GM12801 (cell line): ENCODE data around the gene BAG3.

Experiments
- CTCF ChIP-seq: IDR thresholded peaks from one replicate; pipeline ENCODE4 v1.5.1; 2011; ENCODE audit warnings: control low read depth; ENCODE audit not compliant: insufficient read length; ENCODE audit errors: extremely low read depth

BAG3 gene

DNA sequence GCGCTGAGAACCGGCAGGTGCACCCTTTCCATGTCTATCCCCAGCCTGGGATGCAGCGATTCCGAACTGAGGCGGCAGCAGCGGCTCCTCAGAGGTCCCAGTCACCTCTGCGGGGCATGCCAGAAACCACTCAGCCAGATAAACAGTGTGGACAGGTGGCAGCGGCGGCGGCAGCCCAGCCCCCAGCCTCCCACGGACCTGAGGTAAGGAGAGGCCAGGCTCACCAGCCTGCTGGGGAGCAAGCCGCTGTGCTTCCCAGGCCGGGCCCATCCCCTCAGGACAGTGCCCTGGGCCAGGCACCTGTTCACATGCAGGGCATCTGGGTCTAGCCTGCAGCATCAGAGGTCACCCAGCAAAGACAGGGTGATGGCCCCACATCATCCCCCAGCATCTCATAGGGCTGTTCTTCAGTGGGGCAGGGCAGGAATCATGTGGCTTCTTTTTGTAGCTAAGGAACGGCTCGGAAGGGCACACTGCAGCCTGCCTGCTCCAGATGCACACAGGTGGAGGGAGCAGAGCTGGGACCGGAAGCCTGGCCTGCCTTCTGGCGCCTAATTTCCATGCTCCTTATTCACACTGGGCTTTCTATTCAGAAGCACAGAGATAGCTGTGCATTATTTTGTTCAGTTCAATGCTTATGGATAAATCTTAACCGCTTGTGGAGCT is 18.9 kb downstream of the BAG3 start:
- TF ChIP-seq CTCF = no peak

DNA sequence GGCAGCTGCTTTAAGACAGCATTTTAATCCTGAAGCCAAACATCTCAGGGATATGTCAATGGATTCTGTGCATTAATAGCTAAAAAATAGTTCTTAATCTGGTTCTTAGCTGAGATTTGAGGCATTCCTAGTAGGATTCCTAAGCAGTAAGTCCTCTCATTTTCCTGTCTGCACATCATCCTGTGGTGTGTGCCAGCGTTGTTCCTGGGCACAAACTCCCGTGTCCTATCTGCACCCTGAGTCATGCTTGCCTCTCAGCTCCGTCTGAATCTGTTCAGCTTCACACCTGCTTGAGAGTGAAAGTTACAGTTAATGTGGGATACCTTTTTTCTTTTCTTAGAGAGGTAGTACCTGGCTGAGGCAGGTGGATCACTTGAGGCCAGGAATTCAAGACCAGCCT is 19.5 kb downstream of the BAG3 start:
- no peak for TF ChIP-seq CTCF

GRCh38 chr10:119671381-119671780 is 20.2 kb downstream of the BAG3 start:
- TF ChIP-seq CTCF = no peak

DNA sequence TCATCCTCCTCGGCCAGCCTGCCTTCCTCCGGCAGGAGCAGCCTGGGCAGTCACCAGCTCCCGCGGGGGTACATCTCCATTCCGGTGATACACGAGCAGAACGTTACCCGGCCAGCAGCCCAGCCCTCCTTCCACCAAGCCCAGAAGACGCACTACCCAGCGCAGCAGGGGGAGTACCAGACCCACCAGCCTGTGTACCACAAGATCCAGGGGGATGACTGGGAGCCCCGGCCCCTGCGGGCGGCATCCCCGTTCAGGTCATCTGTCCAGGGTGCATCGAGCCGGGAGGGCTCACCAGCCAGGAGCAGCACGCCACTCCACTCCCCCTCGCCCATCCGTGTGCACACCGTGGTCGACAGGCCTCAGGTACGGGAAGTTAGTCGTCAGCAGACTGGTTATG is 21.1 kb downstream of the BAG3 start:
- no peak for TF ChIP-seq CTCF

DNA sequence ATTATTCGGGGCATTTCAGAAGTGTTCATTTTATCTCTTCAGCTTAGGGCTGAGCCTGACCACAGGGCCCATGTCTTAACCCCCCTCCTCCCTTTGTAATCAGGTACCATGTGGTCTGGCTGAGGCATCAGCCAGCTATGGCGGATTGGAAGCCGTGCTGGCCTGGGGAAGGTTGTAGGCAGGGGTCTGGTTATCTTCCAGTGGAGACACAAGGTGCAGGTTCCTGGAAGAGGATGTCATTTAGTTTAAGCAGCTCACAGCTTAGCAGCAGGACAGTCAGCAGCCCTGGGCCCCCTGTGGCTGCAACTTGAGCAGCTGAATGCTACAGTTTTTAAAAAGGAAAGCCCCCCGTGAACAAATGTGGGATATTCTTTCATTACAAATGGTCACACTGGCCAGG is 22.1 kb downstream of the BAG3 start:
- TF ChIP-seq CTCF = no peak

DNA sequence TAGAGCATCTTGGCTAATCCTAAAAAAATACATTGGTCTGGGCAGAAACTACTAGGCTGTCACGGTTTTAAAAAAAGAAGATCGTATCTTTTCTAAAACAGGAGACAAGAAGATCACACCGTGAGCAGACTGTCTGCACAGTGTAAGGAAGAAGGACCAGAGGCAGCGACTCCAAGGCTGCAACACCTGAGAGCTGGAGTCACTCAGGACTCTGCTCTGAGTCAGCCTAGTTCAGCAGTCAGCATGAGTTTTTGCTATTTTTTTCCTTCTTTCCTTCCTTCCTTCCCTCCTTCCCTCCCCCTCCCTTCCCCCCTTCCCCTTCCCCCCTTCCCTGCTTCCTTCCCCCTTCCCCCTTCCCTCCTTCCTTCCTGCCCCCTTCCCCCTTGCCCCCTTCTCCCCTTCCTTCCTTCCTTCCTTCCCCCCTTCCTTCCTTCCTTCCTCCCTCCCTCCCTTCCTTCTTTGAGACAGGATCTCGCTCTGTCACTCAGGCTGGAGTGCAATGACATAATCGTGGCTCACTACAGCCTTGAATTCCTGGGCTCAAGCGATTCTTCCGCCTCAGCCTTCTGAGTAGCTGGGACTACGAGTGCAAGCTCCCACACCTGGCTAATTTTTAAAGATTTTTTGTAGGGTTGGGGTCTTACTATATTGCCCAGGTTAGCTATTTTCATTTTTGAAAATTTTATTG is 24.4 kb downstream of the BAG3 start:
- TF ChIP-seq CTCF = no peak

DNA sequence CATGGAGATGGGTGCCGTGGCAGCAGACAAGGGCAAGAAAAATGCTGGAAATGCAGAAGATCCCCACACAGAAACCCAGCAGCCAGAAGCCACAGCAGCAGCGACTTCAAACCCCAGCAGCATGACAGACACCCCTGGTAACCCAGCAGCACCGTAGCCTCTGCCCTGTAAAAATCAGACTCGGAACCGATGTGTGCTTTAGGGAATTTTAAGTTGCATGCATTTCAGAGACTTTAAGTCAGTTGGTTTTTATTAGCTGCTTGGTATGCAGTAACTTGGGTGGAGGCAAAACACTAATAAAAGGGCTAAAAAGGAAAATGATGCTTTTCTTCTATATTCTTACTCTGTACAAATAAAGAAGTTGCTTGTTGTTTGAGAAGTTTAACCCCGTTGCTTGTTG is 25.9 kb downstream of the BAG3 start:
- TF ChIP-seq CTCF = no peak
